ENCODE data around the gene SEPTIN8. TPM values are rescaled to one million over a fixed set of nuclear protein-coding genes. Genes with fewer than 3 reads are reported as not detected.

Gene SEPTIN8
- total RNA-seq, 4 donors from 2014 or later, result 27.6 to 42.1 (median 29.7) TPM

- ATAC-seq (ENCODE audit: low FRiP score), result no peak
- DNase-seq (ENCODE audit: low spot score), result no peak
- TF ChIP-seq CTCF (IDR thresholded peaks at IDR 0.05), result no peak
Observed at GRCh38 chr5:132764671-132765238, 12.3 kb downstream of the SEPTIN8 start.

- ATAC-seq (ENCODE audit: low FRiP score) (no peak), DNase-seq (ENCODE audit: low spot score) (no peak)
Observed at GRCh38 chr5:132764051-132764450, 13.0 kb downstream of the SEPTIN8 start.

GRCh38 chr5:132763181-132764036 lies 13.6 kb downstream of the SEPTIN8 start:
- TF ChIP-seq CTCF (IDR thresholded peaks at IDR 0.05), result no peak
- DNase-seq (ENCODE audit: low spot score), result no peak
- ATAC-seq (ENCODE audit: low FRiP score), result no peak

More at GRCh38 chr5:132764051-132764450, 13.0 kb downstream of the SEPTIN8 start:
- no peak for TF ChIP-seq CTCF (IDR thresholded peaks at IDR 0.05)

- DNase-seq (ENCODE audit: low spot score), result no peak
- TF ChIP-seq CTCF (IDR thresholded peaks at IDR 0.05), result no peak
- ATAC-seq (ENCODE audit: low FRiP score), result no peak
Observed at GRCh38 chr5:132762246-132763000, 14.6 kb downstream of the SEPTIN8 start.

- ATAC-seq (ENCODE audit: low FRiP score) (no peak), DNase-seq (ENCODE audit: low spot score) (no peak)
Observed at GRCh38 chr5:132761321-132762240, 15.5 kb downstream of the SEPTIN8 start.

More at GRCh38 chr5:132761321-132762240, 15.5 kb downstream of the SEPTIN8 start:
- TF ChIP-seq CTCF (IDR thresholded peaks at IDR 0.05), result no peak

All from omental fat pad (tissue), 4 donors.